ENCODE results near the gene LRRC10B.

Gene LRRC10B

GRCh38 chr11:61549662-61550568 lies 41.4 kb downstream of the LRRC10B start:
- no peak for FAIRE-seq

- no peak for FAIRE-seq
Observed at GRCh38 chr11:61550665-61551227, 42.2 kb downstream of the LRRC10B start.

- no peak for FAIRE-seq
Observed at GRCh38 chr11:61551634-61552033, 43.1 kb downstream of the LRRC10B start.

GRCh38 chr11:61552108-61552635 lies 43.6 kb downstream of the LRRC10B start:
- no peak for FAIRE-seq

- no peak for FAIRE-seq
Observed at GRCh38 chr11:61553373-61554171, 45.0 kb downstream of the LRRC10B start.

- FAIRE-seq = no peak
Observed at GRCh38 chr11:61554172-61554988, 45.8 kb downstream of the LRRC10B start.

- no peak for FAIRE-seq
Observed at GRCh38 chr11:61555051-61555969, 46.8 kb downstream of the LRRC10B start.

- no peak for FAIRE-seq
Observed at GRCh38 chr11:61555978-61556377, 47.4 kb downstream of the LRRC10B start.

GRCh38 chr11:61556621-61557020 lies 48.1 kb downstream of the LRRC10B start:
- no peak for FAIRE-seq
